HepG2 (cell line): ENCODE data around the gene CNNM4. TPM values are rescaled to one million over a fixed set of nuclear protein-coding genes. Genes with fewer than 3 reads are reported as not detected.

Source experiments
- ATAC-seq: fragments of 200-7000 bp; cut with Tn5 transposase; 3 replicates; pipeline ENCODE4 v1.9.1; 2020; ENCODE audit warnings: mild to moderate bottlenecking, moderate library complexity
- BruUV-seq: library from RNA; stranded (reverse); fragments of 400-500 nt; replicated peaks from 2 replicates; lab custom pipeline; 2021; lab: Mats Ljungman, UMichigan
- CTCF ChIA-PET: fragments of 300-600 bp; formaldehyde crosslinking; extraction: SDS; loops from one replicate; lab custom pipeline; 2021; ENCODE audit warnings: low total read pairs, inconsistent platforms, low intra/inter-chr PET ratio; lab: Yijun Ruan, JAX
- POLR2A ChIA-PET: fragments of 350-600 bp; sonication (Branson Sonifier 250); formaldehyde crosslinking; loops from one replicate; lab custom pipeline; 2020; ENCODE audit warnings: antibody characterized with exemption, inconsistent platforms; lab: Yijun Ruan, JAX
- DNase-seq: peaks from one replicate; pipeline ENCODE4 v3.0.0-alpha.2; 2015; ENCODE audit warnings: low spot score
- FAIRE-seq: peaks from 3 replicates; lab custom pipeline; 2011; peaks lifted over from hg19 to GRCh38; lab: Jason Lieb, UNC
- H2AFZ ChIP-seq: one replicate; pipeline ENCODE4 v1.6.1; 2011; ENCODE audit warnings: low read length, inconsistent platforms
- H3K27ac ChIP-seq: fragments of 300-600 bp; 3 replicates; pipeline ENCODE4 v1.8.0; 2011; ENCODE audit warnings: mixed run types, mild to moderate bottlenecking, mixed read lengths, low read length, inconsistent platforms; ENCODE audit not compliant: insufficient read depth; ENCODE audit errors: extremely low read length
- H3K27me3 ChIP-seq, 2 experiments: fragments of 200-600 bp in 1 of 2; 2 replicates in 1 of 2; 3 replicates in 1 of 2; pipeline versions ENCODE4 v1.6.0 to v1.8.0; 2011; ENCODE audit warnings: low read length in 2 of 2, mild to moderate bottlenecking in 2 of 2, moderate library complexity in 2 of 2, inconsistent platforms in 1 of 2; ENCODE audit not compliant: insufficient read depth in 2 of 2, control insufficient read depth in 1 of 2
- H3K36me3 ChIP-seq, 2 experiments: fragments of 200-600 bp in 1 of 2; replicated peaks in 1 of 2; 2 replicates in 1 of 2; 3 replicates in 1 of 2; pipeline versions ENCODE4 v1.5.1 to v1.8.0; 2011; ENCODE audit warnings: low read length in 2 of 2, inconsistent platforms in 1 of 2; ENCODE audit not compliant: insufficient read depth in 2 of 2, control insufficient read depth in 1 of 2
- H3K4me1 ChIP-seq: 2 replicates; pipeline ENCODE4 v1.5.1; 2012; ENCODE audit warnings: low read length, inconsistent platforms; ENCODE audit not compliant: insufficient read depth
- H3K4me2 ChIP-seq: 2 replicates; pipeline ENCODE4 v1.6.0; 2011; ENCODE audit warnings: low read depth, low read length, inconsistent platforms
- H3K4me3 ChIP-seq, 3 experiments: fragments of 200-600 bp in 1 of 3; sonication (generic), shearing (Covaris generic) in 1 of 3; replicated peaks in 1 of 3; 2 replicates each; pipeline ENCODE4 v1.5.1; 2011 to 2016; ENCODE audit warnings: low read length in 3 of 3, inconsistent platforms in 2 of 3, low read depth in 2 of 3, mild to moderate bottlenecking in 2 of 3, control low read depth in 1 of 3, mixed read lengths in 1 of 3; ENCODE audit not compliant: insufficient read depth in 1 of 3
- H3K79me2 ChIP-seq: one replicate; pipeline ENCODE4 v1.6.1; 2011; ENCODE audit warnings: low read length, inconsistent platforms; ENCODE audit not compliant: insufficient read depth
- H3K9ac ChIP-seq: 2 replicates; pipeline ENCODE4 v1.6.0; 2011; ENCODE audit warnings: mild to moderate bottlenecking, low read depth, low read length, inconsistent platforms; ENCODE audit not compliant: insufficient read depth
- H3K9me3 ChIP-seq: 2 replicates; pipeline ENCODE4 v1.5.1; 2012; ENCODE audit warnings: mild to moderate bottlenecking, low read length
- H4K20me1 ChIP-seq: 2 replicates; pipeline ENCODE4 v1.6.0; 2011; ENCODE audit warnings: inconsistent platforms, mild to moderate bottlenecking, low read length, moderate library complexity; ENCODE audit not compliant: insufficient read depth
- NR3C1 ChIP-seq: sonication (generic); formaldehyde crosslinking; IDR thresholded peaks from 2 replicates; pipeline ENCODE4 v1.4.0; 2020; ENCODE audit warnings: missing genetic modification reagents
- SIN3A ChIP-seq: IDR thresholded peaks from 2 replicates; pipeline ENCODE4 v1.6.1; 2011; ENCODE audit warnings: low read depth, mild to moderate bottlenecking, control low read depth, low read length, borderline replicate concordance
- SOX6 ChIP-seq, 2 experiments: fragments of 450-650 bp in 1 of 2; sonication (generic) in 1 of 2; formaldehyde crosslinking in 1 of 2; IDR thresholded peaks; 2 replicates each; pipeline versions ENCODE4 v1.4.0 to v1.6.1; 2017 to 2020; ENCODE audit warnings: antibody characterized with exemption in 1 of 2, mild to moderate bottlenecking in 1 of 2, missing genetic modification reagents in 1 of 2
- THAP7 ChIP-seq: sonication (generic); formaldehyde crosslinking; IDR thresholded peaks from 2 replicates; pipeline ENCODE4 v1.8.1; 2023; ENCODE audit warnings: mild to moderate bottlenecking, missing genetic modification reagents
- USF2 ChIP-seq, 2 experiments: sonication (generic) in 1 of 2; formaldehyde crosslinking in 1 of 2; IDR thresholded peaks; 2 replicates each; pipeline versions ENCODE4 v1.5.1 to v1.6.1; 2011 to 2020; ENCODE audit warnings: borderline replicate concordance in 1 of 2, low read depth in 1 of 2, low read length in 1 of 2, mild to moderate bottlenecking in 1 of 2, missing genetic modification reagents in 1 of 2, moderate library complexity in 1 of 2
- ZKSCAN8 ChIP-seq: IDR thresholded peaks from 2 replicates; pipeline ENCODE4 v1.6.1; 2016; ENCODE audit warnings: borderline replicate concordance, missing genetic modification reagents, missing compliant biosample characterization
- ZNF263 ChIP-seq: sonication (generic); formaldehyde crosslinking; IDR thresholded peaks from 2 replicates; pipeline ENCODE4 v1.4.0; 2020; ENCODE audit warnings: missing genetic modification reagents
- ZNF574 ChIP-seq: sonication (generic); formaldehyde crosslinking; IDR thresholded peaks from 2 replicates; pipeline ENCODE4 v1.4.0; 2020; ENCODE audit warnings: missing genetic modification reagents
- ZNF576 ChIP-seq: sonication (generic); formaldehyde crosslinking; IDR thresholded peaks from 2 replicates; pipeline ENCODE4 v1.4.0; 2020; ENCODE audit warnings: mild to moderate bottlenecking, missing genetic modification reagents
- ZNF710 ChIP-seq: sonication (generic); formaldehyde crosslinking; IDR thresholded peaks from 2 replicates; pipeline ENCODE4 v1.5.0; 2020; ENCODE audit warnings: mild to moderate bottlenecking, missing genetic modification reagents, borderline replicate concordance
- WGBS: methylation state at CpG from one replicate; pipeline ENCODE4 v1.1.6; 2017; ENCODE audit warnings: low lambda C conversion rate; 5-methylcytosine and 5-hydroxymethylcytosine counted together
- in situ Hi-C: cut with HindIII; loops from 2 replicates; pipeline ENCODE4 v1.10.0; 2017; ENCODE audit warnings: low pct_unique_long_range_greater_than_20kb; ENCODE audit not compliant: extremely low pct_ligation_motif_present
- intact Hi-C: fragments of 100-400 bp; cut with micrococcal nuclease; formaldehyde crosslinking; loops from one replicate; pipeline ENCODE4 v1.10.0; 2022; ENCODE audit not compliant: unreplicated experiment
- polyA plus RNA-seq, 8 experiments: library from polyadenylated mRNA; depleted of rRNA in 3 of 8; stranded (reverse) in 7 of 8; unstranded in 1 of 8; fragments of >200 nt; fragmentation: Illumina TruSeq in 4 of 8; extraction: Trizol in 4 of 8; gene quantifications; 2 replicates each; pipeline versions ENCODE4 v1.2.1 to v1.2.3, GENCODE V29; 2011 to 2016; ENCODE audit warnings: low read depth in 4 of 8, missing spikeins in 1 of 8, mixed read lengths in 1 of 8; ENCODE audit not compliant: insufficient read depth in 1 of 8
- total RNA-seq, 5 experiments: library from RNA; depleted of rRNA; stranded (reverse); fragments of >200 nt; fragmentation: Illumina TruSeq; extraction: Trizol; gene quantifications; 2 replicates each; pipeline ENCODE4 v1.2.3, GENCODE V29; 2016; ENCODE audit warnings: low read depth in 1 of 5

Gene CNNM4
- total and polyA plus RNA-seq, 2 of the 13 experiments (the other 11 are each of a cell fraction or from before 2014, with no cell fraction given): 5.9 to 8.4 TPM

GRCh38 chr2:96763511-96764252, 3.0 kb downstream of the CNNM4 start:
- Histone ChIP-seq H4K20me1 (no peaks in the 10 kb centered on the region; the same call in 1 of the 2 replicates), H3K9me3 (no peaks in the 10 kb centered on the region), H3K9ac (peak overlapping the region; percentile 53; the same call in 1 of the 2 replicates), H3K4me1 (peaks cover 86% of the 10 kb centered on the region), H3K4me3 (peak overlapping the region; percentile 59 to 94 (median 77)), H3K4me2 (peak overlapping the region; percentile 100), H3K79me2 (peaks cover 25% of the 10 kb centered on the region), H2AFZ (peak overlapping the region; percentile 45), H3K27ac (peak overlapping the region; percentile 17), H3K36me3 (no peaks in the 10 kb centered on the region; a peak in 1 of 5 replicates), H3K27me3 (peaks cover 0 to 3% of the 10 kb centered on the region in 2 experiments; a peak in 1 of 5 replicates)
- FAIRE-seq: peak; percentile 73
- ChIA-PET CTCF (interaction anchor here (1.4 kb wide), 1 partner anchor 38 kb away, joined by 3 read pairs; no protein-coding TSS in a partner anchor), POLR2A (interaction anchor here (0.8 to 2.6 kb wide), 7 partner anchors 25 to 214 kb away, joined by 3 to 14 read pairs (median 3); partner anchors contain the start of genes ANKRD39 and CNNM3)
- BruUV-seq: no TSS peak
- 3% methylated on average over 7 of the region's 7 CpGs for WGBS
- peak; percentile 69 for ATAC-seq
- peak; percentile 49 for DNase-seq
- in situ Hi-C loops (no loop called here), intact Hi-C loops (loop anchor here (1.0 to 10.0 kb wide), 7 partner anchors 37 to 226 kb away; partner anchors contain the start of genes ARID5A and CNNM3)
- TF ChIP-seq THAP7 (CRISPR knock-in tag) (no peak), ZNF576 (CRISPR knock-in tag) (no peak), ZNF263 (peak; percentile 67), NR3C1 (no peak), SIN3A (0 out of 2 replicates have a peak, but pooled peaks have one; percentile 37), ZNF710 (CRISPR knock-in tag) (no peak), SOX6 (IDR thresholded peaks at IDR 0.05) (no peak), SOX6 (CRISPR knock-in tag; IDR thresholded peaks at IDR 0.05) (0 out of 2 replicates have a peak, but pooled peaks have one; percentile 24), ZKSCAN8 (CRISPR knock-in tag) (0 out of 2 replicates have a peak, but pooled peaks have one; percentile 19), ZNF574 (CRISPR knock-in tag) (no peak), USF2 (IDR thresholded peaks at IDR 0.05; ENCODE audit: low read depth, low read length) (no peak), USF2 (CRISPR knock-in tag; IDR thresholded peaks at IDR 0.05; ENCODE audit: borderline replicate concordance) (no peak)
